Measurements from ENCODE around the gene SMTNL1.

SMTNL1 gene

GRCh38 chr11:57536947-57537619 is at the start of gene SMTNL1:
SMTNL1 (plus strand) TSS chr11:57537595; CDS start chr11:57542643, 5,048 bp downstream.
- DNase-seq, result no peak

- no peak for DNase-seq
Observed at GRCh38 chr11:57487920-57488659, 49.3 kb upstream of the SMTNL1 start.

- no peak for DNase-seq
Observed at GRCh38 chr11:57490456-57491248, 46.7 kb upstream of the SMTNL1 start.

GRCh38 chr11:57491371-57492061 is 45.9 kb upstream of the SMTNL1 start:
- peak; percentile 48 to 64 for DNase-seq

- peak; percentile 69 to 75 for DNase-seq
Observed at GRCh38 chr11:57493507-57494503, 43.6 kb upstream of the SMTNL1 start.

- DNase-seq, result no peak
Observed at GRCh38 chr11:57496109-57496820, 41.1 kb upstream of the SMTNL1 start.

- no peak for DNase-seq
Observed at GRCh38 chr11:57497303-57498247, 39.8 kb upstream of the SMTNL1 start.

GRCh38 chr11:57498540-57498939 is 38.9 kb upstream of the SMTNL1 start:
- DNase-seq, result no peak

GRCh38 chr11:57499413-57499982 is 37.9 kb upstream of the SMTNL1 start:
- peak; percentile 28 to 41 for DNase-seq

GRCh38 chr11:57499983-57500461 is 37.4 kb upstream of the SMTNL1 start:
- no peak for DNase-seq

- no peak for DNase-seq
Observed at GRCh38 chr11:57500515-57500914, 36.9 kb upstream of the SMTNL1 start.

- no peak for DNase-seq
Observed at GRCh38 chr11:57500926-57501325, 36.5 kb upstream of the SMTNL1 start.

- no peak for DNase-seq
Observed at GRCh38 chr11:57501953-57502352, 35.4 kb upstream of the SMTNL1 start.

- DNase-seq, result no peak
Observed at GRCh38 chr11:57502376-57502775, 35.0 kb upstream of the SMTNL1 start.

- DNase-seq, result no peak
Observed at GRCh38 chr11:57502870-57503269, 34.5 kb upstream of the SMTNL1 start.

- no peak for DNase-seq
Observed at GRCh38 chr11:57504511-57504910, 32.9 kb upstream of the SMTNL1 start.

- no peak for DNase-seq
Observed at GRCh38 chr11:57506522-57506921, 30.9 kb upstream of the SMTNL1 start.

GRCh38 chr11:57508341-57509170 is 28.8 kb upstream of the SMTNL1 start:
- DNase-seq, result no peak

All from stimulated activated CD4-positive, alpha-beta T cell treated with anti-CD3 and anti-CD28 coated beads, Interleukin-2, amount 100 ng/mL, for 48 hours (primary cell).